PFSK-1 (cell line): ENCODE measurements around the gene LRRC28.

Experiments used
- POLR2AphosphoS5 ChIP-seq: IDR thresholded peaks from 2 replicates; pipeline ENCODE4 v1.6.1; 2012; ENCODE audit warnings: low read depth, mild to moderate bottlenecking, control low read depth, low read length, moderate library complexity
- TAF1 ChIP-seq: IDR thresholded peaks from 2 replicates; pipeline ENCODE4 v1.6.1; 2012; ENCODE audit warnings: low read length, control low read depth, borderline replicate concordance; ENCODE audit not compliant: insufficient read depth

GRCh38 chr15:99393641-99394040 is 142.4 kb downstream of the LRRC28 start:
- TF ChIP-seq POLR2AphosphoS5 (no peak), TAF1 (no peak)
